Amygdala (tissue), 56 donors: ENCODE results near the gene NPTX1.

Experiments
- DNase-seq, 56 donors: peaks; one replicate each; lab custom pipeline; 2025; lab: John Stamatoyannopoulos, UW

The NPTX1 gene

DNA sequence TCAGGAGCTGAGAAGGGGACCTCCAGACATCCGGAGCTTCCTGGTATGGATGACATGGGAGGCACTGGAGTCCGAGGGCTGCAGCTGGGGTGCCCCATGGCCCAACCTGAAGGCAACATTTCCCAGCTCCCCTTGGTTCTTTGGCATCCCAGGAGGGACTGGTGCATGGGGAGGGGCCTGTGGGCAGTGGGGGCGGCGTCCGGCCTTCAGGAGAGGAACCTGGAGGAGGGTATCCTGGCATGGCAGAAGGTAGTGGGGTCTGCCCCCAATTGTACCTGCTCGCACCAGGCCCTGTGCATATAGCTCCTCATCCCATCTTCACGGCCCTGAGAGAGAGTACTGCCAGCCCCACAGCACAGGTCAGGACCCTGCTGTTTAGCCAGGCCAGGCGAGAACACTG is 11.9 kb downstream of the NPTX1 start:
- no peak for DNase-seq

DNA sequence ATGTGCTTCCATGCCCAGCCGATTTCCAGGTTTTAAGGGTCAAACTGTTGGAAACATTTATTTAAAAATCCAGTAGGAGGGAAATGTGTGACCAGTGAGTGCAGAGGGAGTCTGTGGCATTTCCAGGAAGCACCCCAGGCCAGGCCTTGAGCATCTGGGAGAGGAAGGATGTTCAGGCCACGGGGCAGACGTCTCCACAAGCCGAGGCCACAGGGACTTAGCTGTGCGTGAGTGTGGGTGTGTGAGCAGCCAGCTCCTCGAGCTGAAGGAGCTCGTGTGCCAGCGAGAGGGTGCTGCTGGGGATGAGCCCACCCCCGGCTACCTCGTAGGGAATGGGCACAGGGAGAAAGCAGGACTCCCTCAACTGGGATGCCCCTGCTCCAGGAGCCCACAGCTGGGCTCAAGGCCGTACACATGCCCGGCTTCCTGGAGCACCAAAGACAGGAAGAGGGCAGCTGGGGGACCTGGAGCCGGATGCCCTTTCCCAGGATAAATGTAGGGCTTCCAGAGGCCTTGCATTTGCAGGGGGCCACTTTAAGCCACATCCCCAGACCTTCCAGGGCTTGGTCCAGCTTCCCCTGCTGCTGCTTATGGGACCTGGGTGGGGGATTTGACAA is 12.5 kb downstream of the NPTX1 start:
- DNase-seq = no peak

DNA sequence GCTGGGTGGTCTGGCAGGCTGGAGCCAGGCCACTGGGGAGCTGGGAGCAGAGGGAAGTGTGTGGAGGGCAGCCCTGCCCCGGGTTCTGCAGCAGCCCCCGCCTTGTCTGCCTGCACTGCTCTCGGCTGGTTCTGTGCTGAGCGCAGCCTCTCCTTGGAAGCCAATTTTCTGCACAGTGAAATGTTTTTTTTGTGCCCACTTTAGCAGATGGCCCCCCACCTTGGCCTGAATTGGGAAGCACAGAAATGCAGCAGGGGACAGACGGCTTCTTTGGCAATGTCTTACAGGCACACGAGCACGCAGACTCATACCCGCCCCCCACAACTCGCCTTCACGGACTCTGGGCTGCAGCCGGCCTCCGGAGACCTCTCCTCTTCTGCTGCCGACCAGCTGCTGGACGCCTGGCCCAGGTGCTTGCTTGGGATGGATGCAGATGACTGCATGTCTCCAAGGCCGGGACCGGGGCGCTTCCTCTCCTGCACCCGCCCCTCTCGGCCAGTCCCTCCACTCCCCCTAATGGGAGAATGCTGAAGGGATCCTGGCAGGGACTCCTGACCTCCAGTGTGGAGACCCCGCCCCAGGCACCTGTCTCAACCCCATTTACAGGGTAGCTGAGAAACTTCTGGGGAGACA is 14.8 kb downstream of the NPTX1 start:
- DNase-seq = no peak

DNA sequence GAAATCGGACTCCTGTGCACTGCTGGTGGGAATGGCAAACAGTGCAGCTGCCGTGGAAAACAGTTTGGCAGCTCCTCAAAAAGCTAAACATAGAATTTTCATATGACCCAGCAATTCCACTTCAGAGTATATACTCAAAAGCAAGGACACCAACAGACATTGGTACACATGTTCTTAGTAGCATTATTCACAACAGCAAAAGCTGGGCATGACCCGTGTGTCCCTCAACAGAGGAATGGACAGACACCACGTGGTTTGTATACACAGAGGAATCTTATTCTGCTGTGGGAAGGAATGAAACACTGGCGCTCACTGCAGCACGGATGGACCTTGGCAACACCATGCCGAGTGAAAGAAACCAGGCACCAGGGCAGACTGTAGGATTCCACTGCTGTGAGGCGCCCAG is 16.0 kb downstream of the NPTX1 start:
- peak in 12 of 56 donors; percentile 14 to 50 (median 24) for DNase-seq

GRCh38 chr17:80459234-80459633 is 17.2 kb downstream of the NPTX1 start:
- DNase-seq = no peak

- DNase-seq = no peak
Measured at GRCh38 chr17:80458016-80458415, 18.4 kb downstream of the NPTX1 start.

DNA sequence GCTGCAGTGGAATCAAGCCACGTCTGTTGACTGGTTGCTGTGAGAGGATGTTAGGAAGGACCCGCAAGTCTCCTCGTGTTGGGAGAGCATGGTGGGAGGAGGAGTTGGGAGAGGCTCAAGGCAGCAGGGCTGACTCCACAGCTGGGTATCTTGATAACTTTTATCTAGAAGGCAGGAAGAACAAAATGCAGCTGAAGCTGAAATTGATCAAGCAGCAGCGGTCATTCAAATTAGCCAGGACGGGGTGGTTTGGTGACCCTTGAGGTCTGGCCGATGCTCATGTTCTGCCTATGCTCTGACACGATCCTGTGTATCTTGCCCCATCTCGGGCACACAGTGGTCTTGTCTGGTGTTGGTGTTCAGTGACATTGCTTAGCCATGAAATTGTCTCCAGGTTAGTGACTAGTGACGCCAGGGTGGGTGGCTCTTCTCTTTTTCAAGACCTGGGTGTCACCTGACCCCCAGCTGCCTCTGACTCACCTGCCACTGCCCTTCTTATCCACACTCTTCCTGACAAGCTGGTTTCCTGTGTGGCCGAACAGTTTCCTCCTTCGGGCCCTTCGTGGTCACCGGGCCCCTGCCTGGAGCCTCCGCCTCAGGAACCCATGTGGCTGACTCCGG is 19.1 kb downstream of the NPTX1 start:
- no peak for DNase-seq

GRCh38 chr17:80456465-80457235 is 19.8 kb downstream of the NPTX1 start:
- DNase-seq = no peak

DNA sequence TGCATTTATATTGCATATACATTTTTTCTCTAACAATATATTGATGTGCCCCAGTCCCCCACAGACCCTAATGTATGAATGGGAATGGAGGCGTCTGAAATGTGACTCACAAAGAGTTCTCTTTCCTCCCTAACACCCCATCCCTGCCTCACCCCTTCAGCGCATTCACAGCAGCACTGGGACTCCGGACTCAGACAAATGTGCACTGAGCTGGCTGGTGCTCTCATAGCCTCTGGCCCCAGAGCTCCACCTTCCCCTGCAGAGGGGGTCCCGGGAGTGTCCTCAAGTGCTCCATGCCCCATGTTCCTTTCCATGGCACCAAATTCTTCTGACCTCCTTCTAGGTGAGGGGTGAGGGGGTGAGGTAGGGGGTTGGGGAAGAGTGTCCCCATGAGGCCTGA is 20.6 kb downstream of the NPTX1 start:
- DNase-seq = no peak

GRCh38 chr17:80455336-80455710 is 21.1 kb downstream of the NPTX1 start:
- DNase-seq = peak in 5 of 56 donors; percentile 46 to 65 (median 59)

DNA sequence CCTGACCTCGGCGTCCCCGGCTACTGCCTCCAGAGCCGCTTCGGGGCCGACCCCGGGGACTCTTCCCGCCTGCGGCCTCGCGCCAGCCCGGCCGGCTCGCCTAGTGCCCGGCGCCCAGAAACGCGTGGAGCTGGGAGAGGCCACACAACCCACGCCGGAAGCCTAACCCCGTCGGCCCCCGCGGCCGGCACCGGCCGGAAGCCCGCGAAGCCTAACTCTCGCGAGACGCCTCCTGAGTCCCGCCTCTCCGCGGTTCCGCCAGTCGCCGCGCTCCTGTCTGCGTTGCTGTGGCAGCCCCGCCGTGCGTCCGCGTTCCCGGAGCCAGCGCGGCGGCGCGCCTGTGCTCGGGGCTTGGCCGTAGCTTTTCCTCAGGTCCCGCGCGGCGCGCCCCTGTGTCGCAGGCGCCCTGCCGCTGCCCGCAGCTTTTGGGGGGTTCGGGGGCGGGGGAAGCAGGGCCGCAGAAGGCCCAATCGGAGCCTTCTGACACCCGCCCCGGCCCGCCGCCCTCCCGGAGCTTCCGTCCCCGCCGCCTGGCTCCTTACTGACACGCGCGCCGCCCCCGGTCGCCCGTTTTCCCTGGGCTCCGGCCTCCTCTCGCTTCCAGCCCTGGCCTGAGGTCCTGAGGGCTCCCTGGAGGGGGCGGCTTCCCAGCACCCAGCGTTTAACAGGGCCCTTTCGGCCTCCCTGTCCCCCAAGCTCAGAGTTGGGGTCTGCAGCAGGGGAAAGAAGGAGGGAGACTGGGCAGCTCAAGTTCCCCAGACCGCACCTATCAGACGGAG is 21.7 kb downstream of the NPTX1 start:
- peak; percentile 62 to 98 (median 92) for DNase-seq

DNA sequence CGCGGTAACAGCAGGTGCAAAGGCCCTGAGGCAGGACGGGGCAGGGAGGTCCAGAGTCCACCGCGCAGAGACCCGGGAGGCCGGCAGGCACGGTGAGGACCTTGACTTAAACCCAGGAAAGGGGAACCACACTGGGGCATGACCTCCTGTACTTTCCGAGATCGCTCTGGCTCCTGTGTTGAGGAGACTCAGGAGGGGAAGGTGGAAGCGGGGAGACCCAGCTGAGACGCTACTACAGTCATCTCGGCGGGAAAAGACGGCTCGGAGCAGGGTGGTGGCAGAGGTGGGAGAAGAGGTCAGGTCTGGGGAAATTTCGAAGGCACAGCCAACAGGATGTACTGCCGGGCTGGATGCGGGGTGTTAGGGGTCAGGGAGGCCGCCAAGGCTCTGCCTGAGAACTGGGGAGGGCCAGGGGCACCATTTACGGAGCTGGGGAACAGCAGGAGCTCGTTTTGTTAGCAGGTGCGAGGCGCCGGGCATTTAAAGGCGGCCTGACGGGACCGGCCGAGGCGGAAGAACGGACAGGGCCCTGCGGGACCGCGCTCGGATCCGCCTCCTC is 22.3 kb downstream of the NPTX1 start:
- no peak for DNase-seq

- DNase-seq = no peak
Measured at GRCh38 chr17:80453126-80453997, 23.0 kb downstream of the NPTX1 start.

GRCh38 chr17:80452173-80452915 is 24.1 kb downstream of the NPTX1 start:
- DNase-seq = peak in 5 of 56 donors; percentile 9 to 27 (median 18)

GRCh38 chr17:80451104-80451775 is 25.2 kb downstream of the NPTX1 start:
- no peak for DNase-seq

GRCh38 chr17:80449930-80450576 is 26.4 kb downstream of the NPTX1 start:
- DNase-seq = peak in 9 of 56 donors; percentile 16 to 47 (median 33)

GRCh38 chr17:80449194-80449929 is 27.0 kb downstream of the NPTX1 start:
- no peak for DNase-seq
